ENCODE data around the gene DUSP15.
"Not testable (repeated sequence)": the region's sequence is repeated elsewhere in the genome, so short reads cannot be mapped to it uniquely, and the experiment has no call there.

The DUSP15 gene

GRCh38 chr20:31816221-31816620 is 54.1 kb downstream of the DUSP15 start:
- no peak for DNase-seq (ENCODE audit: low read depth in 1 of 2, low spot score in 1 of 2)

GRCh38 chr20:31815408-31816188 is 54.7 kb downstream of the DUSP15 start:
- Histone ChIP-seq H3K4me3 (replicated peaks; ENCODE audit: insufficient read depth, low read length) (no peak overlapping the region), H3K27ac (replicated peaks) (no peak overlapping the region), H3K27me3 (ENCODE audit: insufficient read depth, poor library complexity, severe bottlenecking) (no peaks in the 10 kb centered on the region)
- DNase-seq (ENCODE audit: low read depth in 1 of 2, low spot score in 1 of 2) = no peak
- TF ChIP-seq GABPA (IDR thresholded peaks at IDR 0.05; ENCODE audit: low read depth) = no peak
- TF ChIP-seq, protein P1, sequence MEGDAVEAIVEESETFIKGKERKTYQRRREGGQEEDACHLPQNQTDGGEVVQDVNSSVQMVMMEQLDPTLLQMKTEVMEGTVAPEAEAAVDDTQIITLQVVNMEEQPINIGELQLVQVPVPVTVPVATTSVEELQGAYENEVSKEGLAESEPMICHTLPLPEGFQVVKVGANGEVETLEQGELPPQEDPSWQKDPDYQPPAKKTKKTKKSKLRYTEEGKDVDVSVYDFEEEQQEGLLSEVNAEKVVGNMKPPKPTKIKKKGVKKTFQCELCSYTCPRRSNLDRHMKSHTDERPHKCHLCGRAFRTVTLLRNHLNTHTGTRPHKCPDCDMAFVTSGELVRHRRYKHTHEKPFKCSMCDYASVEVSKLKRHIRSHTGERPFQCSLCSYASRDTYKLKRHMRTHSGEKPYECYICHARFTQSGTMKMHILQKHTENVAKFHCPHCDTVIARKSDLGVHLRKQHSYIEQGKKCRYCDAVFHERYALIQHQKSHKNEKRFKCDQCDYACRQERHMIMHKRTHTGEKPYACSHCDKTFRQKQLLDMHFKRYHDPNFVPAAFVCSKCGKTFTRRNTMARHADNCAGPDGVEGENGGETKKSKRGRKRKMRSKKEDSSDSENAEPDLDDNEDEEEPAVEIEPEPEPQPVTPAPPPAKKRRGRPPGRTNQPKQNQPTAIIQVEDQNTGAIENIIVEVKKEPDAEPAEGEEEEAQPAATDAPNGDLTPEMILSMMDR (IDR thresholded peaks at IDR 0.05; ENCODE audit: insufficient read depth, low read length) = no peak
- no peak for TF ChIP-seq REST (IDR thresholded peaks at IDR 0.05; ENCODE audit: insufficient replicate concordance, low read depth)
- TF ChIP-seq POLR2AphosphoS5 (IDR thresholded peaks at IDR 0.05; ENCODE audit: low read depth) = no peak
- TF ChIP-seq SPI1 (IDR thresholded peaks at IDR 0.05; ENCODE audit: borderline replicate concordance, low read depth) = no peak

More at GRCh38 chr20:31816221-31816620, 54.1 kb downstream of the DUSP15 start:
- Histone ChIP-seq H3K27me3 (ENCODE audit: insufficient read depth, poor library complexity, severe bottlenecking) (no peaks in the 10 kb centered on the region), H3K27ac (replicated peaks) (no peak overlapping the region), H3K4me3 (replicated peaks; ENCODE audit: insufficient read depth, low read length) (no peak overlapping the region)
- TF ChIP-seq GABPA (IDR thresholded peaks at IDR 0.05; ENCODE audit: low read depth) = no peak
- TF ChIP-seq, protein P1 (IDR thresholded peaks at IDR 0.05; ENCODE audit: insufficient read depth, low read length) = no peak
- no peak for TF ChIP-seq REST (IDR thresholded peaks at IDR 0.05; ENCODE audit: insufficient replicate concordance, low read depth)
- TF ChIP-seq POLR2AphosphoS5 (IDR thresholded peaks at IDR 0.05; ENCODE audit: low read depth) = no peak
- TF ChIP-seq SPI1 (IDR thresholded peaks at IDR 0.05; ENCODE audit: borderline replicate concordance, low read depth) = no peak

DNA sequence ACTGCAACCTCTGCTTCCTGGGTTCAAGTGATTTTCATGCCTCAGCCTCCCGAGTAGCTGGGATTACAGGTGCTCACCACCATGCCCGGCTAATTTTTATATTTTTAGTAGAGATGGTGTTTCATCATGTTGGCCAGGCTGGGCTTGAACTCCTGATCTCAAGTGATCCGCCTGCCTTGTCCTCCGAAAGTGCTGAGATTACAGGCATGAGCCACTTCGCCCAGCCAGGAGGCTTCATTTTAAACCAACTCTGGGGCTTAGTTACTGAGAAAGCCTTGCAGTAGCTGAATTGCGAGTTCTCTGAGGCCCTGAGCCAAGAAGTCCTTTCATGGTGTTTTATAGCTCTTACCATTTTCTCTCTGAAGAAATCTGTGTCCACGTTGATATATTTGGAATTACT is 56.2 kb downstream of the DUSP15 start:
- DNase-seq (ENCODE audit: low read depth in 1 of 2, low spot score in 1 of 2); H3K4me3 ChIP-seq (replicated peaks; ENCODE audit: insufficient read depth, low read length); H3K27ac ChIP-seq (replicated peaks); H3K27me3 ChIP-seq (ENCODE audit: insufficient read depth, poor library complexity, severe bottlenecking): not testable (repeated sequence)

DNA sequence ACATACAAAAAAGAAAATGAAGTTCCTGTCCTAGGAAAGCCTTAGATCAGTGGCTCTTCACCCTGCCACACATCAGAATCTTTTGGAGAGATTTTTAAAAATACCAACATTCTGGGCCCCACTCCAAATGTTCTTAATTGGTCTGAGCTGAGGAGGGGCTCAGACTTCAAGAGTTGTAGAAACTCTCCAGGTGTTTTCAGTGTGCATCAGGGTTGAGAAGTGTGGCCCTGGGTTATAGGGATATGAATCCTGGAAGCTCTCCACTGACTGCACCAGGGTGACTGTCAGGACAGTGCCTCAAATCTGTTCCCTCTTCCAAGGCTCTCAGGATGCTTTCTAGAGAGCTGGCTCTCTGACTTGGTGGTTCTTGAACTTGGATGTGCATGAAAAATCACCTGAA is 56.7 kb downstream of the DUSP15 start:
- no peak for DNase-seq (ENCODE audit: low read depth in 1 of 2, low spot score in 1 of 2)
- TF ChIP-seq, protein P1 (IDR thresholded peaks at IDR 0.05; ENCODE audit: insufficient read depth, low read length) = no peak
- TF ChIP-seq REST (IDR thresholded peaks at IDR 0.05; ENCODE audit: insufficient replicate concordance, low read depth) (no peak), POLR2AphosphoS5 (IDR thresholded peaks at IDR 0.05; ENCODE audit: low read depth) (no peak), GABPA (IDR thresholded peaks at IDR 0.05; ENCODE audit: low read depth) (no peak), SPI1 (IDR thresholded peaks at IDR 0.05; ENCODE audit: borderline replicate concordance, low read depth) (no peak)
- Histone ChIP-seq H3K27ac (replicated peaks) (no peak overlapping the region), H3K27me3 (ENCODE audit: insufficient read depth, poor library complexity, severe bottlenecking) (no peaks in the 10 kb centered on the region), H3K4me3 (replicated peaks; ENCODE audit: insufficient read depth, low read length) (no peak overlapping the region)

Measured in HL-60 (cell line).